HG02759 (cell line): ENCODE results near the gene ZFHX3.

Experiments used
- ATAC-seq: cut with Tn5 transposase; IDR thresholded peaks from one replicate; pipeline ENCODE4 v1.9.1; 2021; ENCODE audit warnings: mild to moderate bottlenecking, moderate library complexity; ENCODE audit not compliant: unreplicated experiment

ZFHX3 gene

DNA sequence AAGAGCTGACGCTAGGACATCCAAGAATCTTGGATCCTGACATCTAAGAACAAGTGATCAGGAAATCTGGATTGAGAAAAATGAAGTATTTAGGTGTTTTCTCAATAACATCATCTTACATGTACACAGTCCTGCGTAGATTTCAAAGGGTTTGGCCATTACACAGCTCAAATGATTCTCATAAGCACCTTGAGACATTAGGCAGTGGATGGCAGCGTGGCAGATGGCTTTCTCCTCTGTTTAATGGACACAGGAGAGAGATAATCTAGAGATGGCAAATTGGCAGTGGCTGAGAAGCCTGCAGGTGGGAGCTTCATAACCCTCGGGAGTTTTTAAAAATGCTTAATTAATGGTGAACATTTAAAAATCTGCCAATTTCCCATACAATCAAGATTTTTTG, 137.5 kb downstream of the ZFHX3 start:
- ATAC-seq, result no peak

DNA sequence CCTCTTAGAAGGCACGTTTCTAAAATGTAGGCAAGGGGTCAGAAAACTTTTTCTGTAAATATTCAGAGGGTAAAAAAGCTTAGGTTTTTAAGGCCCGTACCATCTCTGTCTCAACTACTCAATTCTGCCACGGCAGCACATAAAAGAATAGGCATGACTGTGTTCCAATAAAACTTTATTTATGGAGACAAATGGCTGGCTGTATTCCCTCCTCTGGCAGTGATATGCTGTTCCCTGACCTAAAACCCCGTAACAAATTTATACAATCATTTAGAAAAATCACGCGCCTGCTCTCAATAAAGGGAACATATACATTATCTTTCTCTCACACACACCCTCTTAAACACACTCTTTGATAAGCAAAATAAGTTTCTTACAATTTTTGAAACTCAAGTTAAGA, 138.7 kb downstream of the ZFHX3 start:
- no peak for ATAC-seq

DNA sequence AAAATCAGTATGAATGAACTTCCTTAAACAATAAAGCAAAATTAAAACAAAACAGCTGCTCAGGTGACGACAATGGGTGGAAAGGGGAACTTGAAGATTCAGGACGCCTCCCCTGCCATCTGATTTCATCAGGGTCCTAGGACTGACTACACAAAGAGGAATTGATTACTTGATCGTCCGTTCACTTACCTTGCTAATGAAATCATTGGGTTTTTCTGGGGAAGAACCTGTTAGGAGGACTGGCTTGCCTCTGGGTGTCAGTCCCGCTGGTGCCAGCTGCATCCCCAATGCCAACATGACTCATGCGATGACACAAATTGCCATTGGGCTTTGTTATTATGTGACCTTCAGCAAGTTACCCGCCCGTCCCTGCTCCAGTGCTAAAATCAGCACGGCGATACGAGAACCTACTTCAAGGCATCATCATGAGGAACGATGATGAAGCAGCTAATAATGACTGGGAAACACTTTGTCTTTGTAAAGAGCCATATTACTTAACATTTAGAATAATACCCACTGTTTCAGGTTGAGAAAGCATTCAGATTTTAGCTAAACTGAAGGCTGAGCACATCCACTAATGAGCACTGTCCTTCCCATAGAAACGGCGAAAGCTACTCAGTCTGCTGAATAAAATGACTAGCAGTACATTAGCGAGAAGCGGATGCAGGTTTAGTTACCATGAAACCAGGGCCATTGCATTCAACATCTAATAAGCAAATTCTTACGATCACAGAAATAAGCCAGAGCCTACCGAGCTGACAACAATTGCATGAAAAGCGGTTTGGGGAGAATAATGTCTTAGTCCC, 139.4 kb downstream of the ZFHX3 start:
- no peak for ATAC-seq

DNA sequence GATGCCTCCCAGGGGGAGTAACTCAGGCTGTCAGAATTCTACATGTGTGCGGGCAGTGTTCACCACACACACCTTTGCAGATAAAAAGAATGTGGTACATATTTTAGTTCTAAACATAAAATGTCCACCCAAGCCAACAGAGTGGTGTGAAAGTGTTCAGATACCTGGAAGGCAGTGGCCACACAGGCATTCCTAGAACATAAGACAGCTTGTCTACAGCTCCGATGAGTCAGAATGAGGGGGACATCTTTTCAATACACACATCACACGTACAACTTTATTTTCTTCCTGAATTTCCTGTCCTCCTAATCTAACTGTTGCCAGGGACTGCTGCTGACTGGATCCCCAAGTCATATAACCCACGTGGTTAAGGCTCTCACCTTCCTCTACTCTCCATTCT, 142.3 kb downstream of the ZFHX3 start:
- ATAC-seq, result no peak

DNA sequence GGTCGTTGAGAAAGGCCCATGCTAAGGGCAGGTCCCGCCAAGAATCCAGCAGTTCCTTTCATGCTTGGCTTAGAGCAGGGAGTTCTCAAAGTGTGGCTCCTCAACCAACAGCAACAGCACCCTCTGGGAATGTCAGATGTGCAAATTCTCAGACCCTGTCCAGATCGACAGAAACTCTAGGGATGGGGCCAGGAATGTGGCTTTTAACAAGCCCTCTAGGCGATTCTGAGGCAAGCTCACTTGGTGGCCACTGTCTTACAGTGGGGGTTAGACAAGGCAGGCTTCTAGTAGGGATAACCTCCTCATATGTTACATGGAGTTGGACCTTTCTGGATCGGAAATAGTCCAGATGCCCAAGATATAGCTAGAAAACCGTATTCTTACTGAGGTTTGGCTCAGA, 144.8 kb downstream of the ZFHX3 start:
- no peak for ATAC-seq

DNA sequence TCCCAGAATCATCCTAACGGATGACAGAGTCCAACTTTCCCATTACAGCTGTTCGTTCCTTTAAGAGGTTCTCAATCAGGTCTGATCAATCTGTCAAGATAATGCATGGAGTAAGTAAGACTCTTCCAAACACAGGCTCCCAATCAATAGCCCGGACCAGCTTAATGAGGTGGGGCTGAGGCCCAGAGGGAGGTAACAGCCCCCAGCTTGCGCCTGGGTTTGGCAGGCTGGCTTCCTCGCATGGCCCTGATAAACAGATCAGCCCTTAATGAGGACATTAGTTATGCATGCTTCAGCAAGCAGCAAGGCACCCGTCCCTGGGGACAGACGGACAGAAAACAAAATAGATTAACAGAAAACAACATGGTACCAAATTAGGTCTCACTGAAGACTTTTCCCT, 145.7 kb downstream of the ZFHX3 start:
- ATAC-seq, result no peak

DNA sequence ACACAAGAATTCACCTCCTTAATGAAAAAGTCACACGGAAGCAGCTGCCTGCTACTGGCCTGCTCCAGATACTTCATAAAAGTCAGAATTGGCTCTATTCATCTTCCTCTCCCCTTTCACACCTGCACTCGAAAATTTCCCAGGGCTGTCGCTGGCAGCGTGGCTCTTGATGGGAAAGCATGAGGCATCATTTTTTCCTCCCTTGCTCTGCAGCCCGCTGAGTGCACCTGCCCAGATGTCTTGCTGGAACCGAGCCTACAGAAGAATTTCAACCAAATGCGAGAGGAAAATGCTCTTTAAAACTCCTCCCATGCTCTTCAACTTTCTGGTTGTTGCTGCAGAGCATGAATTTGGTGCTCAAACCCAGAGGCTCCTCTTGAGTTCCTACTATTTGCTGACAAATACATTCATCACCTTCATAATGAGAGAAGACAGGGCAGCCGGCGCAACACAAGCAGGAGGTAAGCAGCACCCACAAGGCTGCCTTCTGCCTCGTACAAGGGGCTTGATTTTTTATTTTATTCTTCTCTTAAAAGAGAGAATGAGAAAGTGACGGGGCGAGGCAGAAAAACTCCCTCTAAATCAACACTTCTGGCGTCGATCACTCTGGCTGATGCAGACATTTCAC, 146.8 kb downstream of the ZFHX3 start:
- no peak for ATAC-seq

DNA sequence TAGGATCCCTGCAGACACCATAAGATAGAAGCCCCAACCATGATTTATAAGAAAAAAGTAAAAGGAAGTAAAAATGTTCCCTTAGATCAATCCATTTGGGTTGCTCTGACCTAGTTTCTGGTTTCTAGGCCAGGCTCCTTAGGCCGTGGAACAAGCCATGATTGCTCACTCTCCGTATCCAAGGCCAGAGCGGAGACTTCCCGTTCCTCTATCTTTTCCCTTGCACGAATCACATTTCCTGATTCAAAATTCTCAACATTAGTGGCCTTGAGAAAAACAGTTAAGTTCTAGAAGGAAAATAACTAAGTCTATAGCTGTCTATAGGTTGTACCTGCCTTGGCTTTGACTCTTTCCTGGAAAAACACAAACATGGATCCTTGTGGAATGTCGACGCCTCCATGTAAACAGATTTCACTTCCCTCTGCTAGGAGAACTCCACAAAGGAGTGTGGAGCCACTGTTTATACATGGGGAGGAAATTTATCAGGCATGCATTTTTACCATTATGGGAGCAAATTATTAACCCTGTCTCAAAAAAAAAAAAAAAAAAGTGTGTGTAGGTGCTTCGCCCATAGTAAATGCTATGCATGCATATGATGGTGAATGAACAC, 149.6 kb downstream of the ZFHX3 start:
- no peak for ATAC-seq

DNA sequence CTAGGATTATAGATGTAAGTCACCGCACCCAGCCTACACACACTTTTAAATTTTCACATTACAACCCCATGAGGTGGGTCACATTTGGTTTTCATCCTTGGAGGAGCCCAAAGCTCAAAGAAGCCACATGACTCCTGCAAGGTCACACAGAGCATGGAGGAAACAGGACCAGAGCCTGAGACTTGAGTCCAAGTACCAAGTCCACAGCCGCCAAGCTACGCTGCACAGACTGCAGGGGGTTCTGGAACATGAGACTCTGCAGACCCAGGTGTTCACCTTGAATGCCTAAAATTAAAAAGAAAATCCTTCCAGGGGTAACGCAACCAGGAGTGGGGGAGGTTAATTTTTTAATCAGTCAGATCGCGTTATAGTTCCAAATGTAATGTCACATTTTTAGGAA, 150.2 kb downstream of the ZFHX3 start:
- ATAC-seq, result no peak

DNA sequence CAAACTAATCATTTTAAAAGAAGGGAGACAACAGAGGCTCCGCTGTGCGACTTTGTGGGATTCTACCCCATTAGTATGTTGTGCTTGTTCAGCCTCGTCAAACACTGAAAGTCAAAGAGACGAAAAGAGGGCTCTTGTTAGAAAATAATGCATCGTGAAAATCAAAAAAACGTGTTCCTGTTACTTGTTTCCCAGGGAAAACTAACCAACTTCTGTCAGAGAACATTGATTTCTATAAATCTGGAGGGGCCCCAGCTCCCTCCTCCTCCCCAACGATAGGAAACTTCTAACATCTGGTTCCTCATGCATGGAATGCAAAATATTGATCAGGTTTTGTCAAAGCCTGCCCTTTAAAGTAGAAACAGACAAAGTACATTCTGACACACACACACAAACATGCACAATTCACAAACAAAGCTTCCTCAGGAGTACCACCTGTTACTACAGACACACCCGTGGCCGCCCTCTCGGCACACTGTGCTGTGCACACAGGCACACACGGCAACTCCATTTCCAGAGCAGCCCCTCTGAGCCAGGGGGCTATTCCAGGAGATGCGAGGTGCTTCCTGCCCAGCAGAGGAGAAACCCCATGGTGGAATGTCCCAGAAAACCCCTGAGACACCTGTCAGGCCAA, 151.3 kb downstream of the ZFHX3 start:
- no peak for ATAC-seq

DNA sequence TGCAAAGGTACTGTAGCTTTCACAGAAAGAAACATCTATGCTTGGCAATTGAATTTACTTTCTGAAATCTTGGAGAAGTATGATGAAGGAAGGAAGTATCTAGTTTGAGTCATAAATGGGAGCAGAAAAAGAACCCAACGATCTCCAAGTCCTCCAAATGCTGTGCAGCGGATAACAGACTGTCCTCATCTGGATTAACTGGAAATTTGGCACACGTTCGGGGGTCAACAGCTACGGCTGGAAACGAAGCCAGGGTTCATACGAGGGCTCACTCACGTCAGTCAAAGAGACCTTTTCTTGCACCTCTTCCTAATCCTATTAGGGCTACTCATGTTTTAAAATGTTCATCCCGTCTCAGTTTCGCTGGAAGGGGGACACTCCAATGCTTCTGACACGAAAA, 152.0 kb downstream of the ZFHX3 start:
- no peak for ATAC-seq

DNA sequence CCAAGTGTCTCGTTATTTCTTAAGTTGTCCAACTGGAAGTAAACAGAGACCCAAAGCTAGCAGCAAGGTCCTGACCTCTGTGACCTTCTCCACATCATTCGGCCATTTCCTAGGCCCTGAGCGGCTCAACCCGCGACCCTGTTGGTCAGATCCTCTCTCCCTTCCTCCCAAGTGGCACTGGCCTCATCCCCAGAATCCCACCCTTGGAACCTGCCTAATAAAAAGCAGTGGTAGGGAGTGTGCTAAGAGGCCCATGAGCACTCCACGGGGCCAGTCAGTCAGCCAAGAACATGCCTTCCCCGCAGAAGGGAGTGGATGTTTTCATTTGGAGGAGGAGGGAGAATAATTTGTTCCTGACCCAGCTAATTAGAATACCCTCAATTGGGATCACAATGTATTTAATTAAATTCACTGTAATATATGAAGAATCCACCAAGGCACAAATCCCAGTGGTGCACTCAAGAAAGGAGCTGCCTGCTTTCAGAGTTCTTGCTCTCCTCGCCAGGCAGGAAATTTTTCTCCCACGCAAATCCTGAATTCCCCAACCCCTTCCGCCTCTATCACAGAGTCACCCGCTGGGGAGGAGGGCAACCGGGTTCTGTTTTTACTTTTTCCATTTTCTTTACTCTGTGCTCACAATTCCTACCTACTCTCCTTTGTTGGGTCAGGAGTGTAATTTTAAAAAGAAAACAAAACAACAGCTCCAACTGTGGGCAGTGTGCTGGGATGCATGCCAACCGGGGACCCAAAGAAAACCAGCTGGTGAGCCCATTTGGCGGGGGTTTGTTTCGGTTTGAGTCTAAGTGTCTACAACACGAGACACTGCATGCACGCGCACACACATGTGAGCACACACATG, 153.4 kb downstream of the ZFHX3 start:
- ATAC-seq, result no peak

DNA sequence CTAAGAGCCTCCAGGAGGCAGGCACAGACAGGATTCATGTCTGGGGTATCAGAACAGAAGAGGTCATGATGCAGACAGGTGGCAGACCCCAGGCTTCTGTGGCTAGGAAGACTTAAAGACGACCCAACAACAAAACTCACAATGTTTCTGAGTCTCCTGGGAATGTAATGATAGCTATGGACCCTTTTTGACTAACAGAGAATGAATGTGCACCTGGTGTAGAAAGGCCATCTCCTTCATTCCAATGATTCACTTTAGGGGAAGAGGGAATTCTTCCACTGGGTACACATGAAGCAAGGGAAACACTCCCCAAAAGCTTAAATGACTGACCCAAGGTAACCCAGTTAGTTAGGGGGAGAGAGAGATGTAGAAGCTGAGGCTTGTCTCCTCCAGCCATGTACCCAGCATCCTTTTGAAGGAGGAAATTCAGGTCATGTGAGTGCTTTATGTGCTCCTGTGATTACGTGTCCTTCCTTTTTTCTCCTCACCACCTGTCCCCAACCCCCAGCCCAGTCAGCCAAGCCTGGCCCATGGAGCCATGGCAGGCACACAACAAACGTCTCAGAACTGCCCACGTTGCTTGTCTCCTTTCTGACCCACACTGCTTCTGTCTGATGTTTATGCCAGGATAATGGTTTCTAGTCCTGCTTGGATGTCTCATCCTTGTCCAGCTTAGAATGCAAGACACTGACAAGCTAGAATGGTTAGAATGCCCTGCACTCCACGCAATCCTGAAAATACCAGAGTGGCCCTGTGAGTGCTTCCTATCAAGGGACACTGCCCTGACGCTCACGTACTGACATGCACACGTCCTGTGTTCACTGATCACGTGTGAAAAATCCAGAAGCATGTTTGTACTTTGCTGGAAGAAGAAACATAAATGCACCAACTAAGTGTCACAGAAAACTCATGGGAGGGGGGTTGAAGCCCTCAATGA, 156.4 kb downstream of the ZFHX3 start:
- ATAC-seq, result no peak

DNA sequence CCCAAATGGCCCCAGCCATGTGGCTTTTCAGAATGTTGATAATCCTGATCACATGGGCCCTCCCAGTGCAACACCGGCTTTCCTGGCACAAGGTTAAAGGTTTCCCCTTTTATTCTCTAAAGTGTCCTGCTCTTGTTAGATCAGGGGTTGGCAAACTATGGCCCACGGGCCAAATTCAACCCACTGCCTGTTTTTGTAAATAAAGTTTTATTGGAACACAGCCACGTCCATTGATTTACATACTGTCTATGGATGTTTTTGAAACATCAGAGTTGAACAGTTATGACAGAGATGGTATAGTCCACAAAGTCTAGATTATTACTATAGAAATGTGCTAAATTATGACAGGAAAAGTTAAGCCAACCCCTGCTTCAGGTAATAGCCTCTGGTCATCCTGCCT, 157.3 kb downstream of the ZFHX3 start:
- no peak for ATAC-seq

DNA sequence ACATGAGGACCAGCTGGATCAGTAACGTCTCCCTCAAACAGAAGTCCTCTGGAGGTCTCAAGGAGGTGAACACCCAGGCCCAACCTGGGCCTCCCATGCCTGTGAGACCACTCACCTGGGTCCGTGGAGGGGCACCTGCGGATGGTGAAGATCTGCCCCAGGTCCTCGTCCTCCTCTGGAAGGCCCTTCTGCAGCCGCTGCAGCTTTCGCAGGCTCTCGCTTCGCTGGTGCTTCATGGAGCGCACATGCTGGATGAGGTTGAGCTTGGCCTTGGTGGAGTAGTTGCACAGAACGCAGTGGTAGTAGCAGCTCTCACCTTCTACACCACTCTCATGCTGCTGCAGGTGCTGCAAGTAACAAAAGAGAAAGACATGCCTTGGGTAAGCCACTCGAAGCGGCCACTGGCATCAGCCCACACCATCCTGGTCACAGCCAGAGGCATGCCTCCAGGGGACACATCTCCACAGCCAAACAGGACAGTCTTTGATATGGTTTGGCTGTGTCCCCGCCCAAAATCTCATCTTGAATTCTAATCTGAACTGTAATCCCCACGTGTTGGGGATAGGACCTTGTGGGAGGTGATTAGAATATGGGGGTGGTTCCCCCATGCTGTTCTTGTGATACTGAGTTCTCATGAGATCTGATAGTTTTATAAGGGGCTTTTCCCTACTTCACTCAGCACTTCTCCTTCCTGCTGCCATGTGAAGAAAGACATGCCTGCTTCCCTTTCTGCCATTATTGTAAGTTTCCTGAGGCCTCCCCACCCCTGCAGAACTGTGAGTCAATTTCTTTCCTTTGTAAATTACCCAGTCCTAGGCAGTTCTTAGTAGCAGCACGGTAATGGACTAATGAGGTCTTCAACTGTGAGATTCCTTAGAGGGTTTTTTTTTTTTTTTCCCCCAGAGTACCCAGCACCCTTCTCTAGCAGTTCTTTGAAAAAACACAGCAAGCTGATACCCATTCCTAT, 158.0 kb downstream of the ZFHX3 start:
- no peak for ATAC-seq

DNA sequence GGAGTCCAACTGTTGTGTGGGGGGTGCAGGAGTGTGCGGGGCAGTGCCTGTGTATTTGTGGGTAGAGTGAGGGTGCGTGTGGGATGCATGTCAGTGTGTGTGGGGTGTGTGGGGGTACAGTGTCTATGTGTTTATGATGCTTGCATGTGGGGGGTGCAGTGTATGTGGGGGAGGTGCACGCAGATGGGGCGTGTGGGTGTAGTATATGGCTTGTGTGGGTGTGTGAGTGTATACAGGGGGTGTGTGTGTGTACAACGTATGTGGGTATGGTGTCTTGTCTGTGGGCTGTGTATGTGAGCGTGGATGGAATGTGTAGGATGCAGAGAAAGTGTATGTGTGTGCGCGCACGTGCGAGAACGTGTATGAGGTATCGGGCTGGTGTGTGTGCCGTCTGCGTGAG, 160.4 kb downstream of the ZFHX3 start:
- ATAC-seq, result no peak

DNA sequence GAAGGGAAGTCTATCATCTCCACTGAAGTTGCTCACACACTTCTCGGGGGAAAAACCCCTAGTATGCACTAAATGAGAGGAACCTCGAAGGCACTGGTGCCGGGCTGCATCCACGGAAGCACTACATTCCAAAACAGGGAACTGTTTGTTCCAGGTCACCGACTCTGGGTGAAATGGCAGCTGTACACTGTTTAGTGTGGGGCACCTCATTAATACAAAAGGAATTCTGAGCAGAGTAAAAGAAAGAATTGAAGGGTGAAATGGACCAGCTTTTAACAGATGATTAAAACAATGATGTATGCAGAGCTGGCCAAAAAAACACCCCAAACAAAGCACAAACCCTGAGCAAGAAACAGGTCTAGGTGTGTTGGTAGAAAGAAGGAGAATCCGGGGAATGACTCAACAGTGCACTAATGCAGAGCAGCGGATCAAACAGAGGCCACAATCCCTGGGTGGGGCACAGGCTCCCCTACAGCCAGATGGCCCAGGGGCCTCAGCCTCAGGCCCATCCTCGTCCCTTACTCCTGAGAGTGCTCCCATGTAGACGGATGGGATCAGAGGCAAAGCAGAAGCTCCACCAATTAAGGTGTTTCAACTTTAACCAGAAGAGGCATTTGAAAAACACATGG, 161.5 kb downstream of the ZFHX3 start:
- ATAC-seq, result no peak

DNA sequence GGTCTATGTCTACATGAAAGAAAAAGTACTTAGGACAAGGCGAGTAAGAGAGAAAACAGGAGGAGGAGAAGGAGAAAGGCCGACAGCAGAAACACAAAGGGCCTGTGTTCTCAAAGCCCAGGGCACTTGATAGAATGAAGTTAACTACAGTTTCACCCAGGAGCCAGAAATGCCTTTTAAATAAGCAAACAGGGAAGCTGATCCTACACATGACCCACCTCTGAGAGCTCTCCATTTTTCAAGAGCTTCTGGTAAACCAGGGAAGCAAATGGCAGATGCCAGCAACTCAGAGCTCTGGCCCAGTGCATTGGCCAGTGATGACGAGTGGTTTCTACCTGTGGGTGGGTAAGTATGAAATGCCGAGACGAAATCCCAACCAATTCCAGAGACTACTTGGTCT, 163.4 kb downstream of the ZFHX3 start:
- ATAC-seq, result no peak
